Peyer's patch (tissue), 4 donors: ENCODE measurements around the gene ALDH5A1.

Source experiments
- CTCF ChIP-seq, 6 experiments: fragments of 450-650 bp in 4 of 6; fragments of 200-600 bp in 2 of 6; sonication (generic) in 1 of 6; IDR thresholded peaks; one replicate each; pipeline ENCODE4 v1.5.1; 2017 to 2019; ENCODE audit warnings: antibody characterized with exemption in 6 of 6, mild to moderate bottlenecking in 3 of 6, moderate library complexity in 1 of 6
- POLR2A ChIP-seq, 2 donors: fragments of 450-650 bp; IDR thresholded peaks; one replicate each; pipeline ENCODE4 v1.5.1; 2017; ENCODE audit warnings: antibody characterized with exemption in 2 of 2, mild to moderate bottlenecking in 2 of 2, moderate library complexity in 2 of 2

GRCh38 chr6:24494821-24495795 lies at the start of gene ALDH5A1:
- peak in 4 of 6 experiments; percentile 7 to 30 (median 11) for TF ChIP-seq CTCF (IDR thresholded peaks at IDR 0.05)
- peak in 1 of 2 donors; percentile 36 for TF ChIP-seq POLR2A (IDR thresholded peaks at IDR 0.05)
